ENCODE data around the gene PLXDC2.

GRCh38 chr10:19874190-19874589, 58.0 kb downstream of the PLXDC2 start:
- no peak for TF ChIP-seq ARNT (IDR thresholded peaks at IDR 0.05)
- TF ChIP-seq BHLHE40 (IDR thresholded peaks at IDR 0.05; ENCODE audit: borderline replicate concordance) = no peak
- no peak for TF ChIP-seq FOXK2 (IDR thresholded peaks at IDR 0.05)
- no peak for TF ChIP-seq SUZ12 (IDR thresholded peaks at IDR 0.05)
- no peak for TF ChIP-seq NFRKB (IDR thresholded peaks at IDR 0.05)
- TF ChIP-seq ELF4 (IDR thresholded peaks at IDR 0.05) = no peak
- TF ChIP-seq FOXM1 (IDR thresholded peaks at IDR 0.05; ENCODE audit: borderline replicate concordance) = no peak
- TF ChIP-seq L3MBTL2 (conservative IDR thresholded peaks at IDR 0.05) = no peak
- no peak for TF ChIP-seq SP1 (IDR thresholded peaks at IDR 0.05)
- no peak for TF ChIP-seq FOXA1 (IDR thresholded peaks at IDR 0.05)
